HAP-1 (cell line): ENCODE measurements around the gene PML.

Source experiments
- DNase-seq, 2 experiments: peaks; one replicate each; pipeline ENCODE4 v3.0.0-alpha.2; 2016 to 2020; ENCODE audit warnings: low spot score in 2 of 2
- H3K27me3 ChIP-seq: fragments of 250-450 bp; sonication (Bioruptor Pico); 2 replicates; pipeline ENCODE4 v1.5.1; 2020; ENCODE audit warnings: low read depth, mild to moderate bottlenecking, moderate library complexity
- H3K36me3 ChIP-seq: fragments of 250-450 bp; sonication (Bioruptor Pico); replicated peaks from 2 replicates; pipeline ENCODE4 v1.5.1; 2020; ENCODE audit warnings: mild to moderate bottlenecking
- H3K4me1 ChIP-seq: fragments of 250-450 bp; sonication (Bioruptor Pico); 2 replicates; pipeline ENCODE4 v1.5.1; 2020; ENCODE audit warnings: mild to moderate bottlenecking
- H3K4me3 ChIP-seq: fragments of 250-450 bp; sonication (Bioruptor Pico); 2 replicates; pipeline ENCODE4 v1.5.1; 2020; ENCODE audit warnings: mild to moderate bottlenecking, moderate library complexity
- H3K9me3 ChIP-seq: fragments of 250-450 bp; sonication (Bioruptor Pico); 2 replicates; pipeline ENCODE4 v1.5.1; 2020; ENCODE audit warnings: mild to moderate bottlenecking, moderate library complexity
- in situ Hi-C: fragments of 300-500 bp; cut with MboI; formaldehyde crosslinking; loops from 3 replicates; pipeline ENCODE4 v1.14.3; 2020; ENCODE audit warnings: low sequenced_read_pairs, inconsistent platforms, mixed read lengths

PML gene

GRCh38 chr15:73994413-73994883, at the start of gene PML:
Gene PML, plus strand, starts transcription at chr15:73994716. Its CDS starts 97 bp downstream, at chr15:73994813.
- H3K9me3 ChIP-seq, result no peaks in the 10 kb centered on the region
- in situ Hi-C loops, result no loop called here
- H3K36me3 ChIP-seq, result peaks cover 10% of the 10 kb centered on the region
- DNase-seq, result peak; percentile 100
- H3K4me1 ChIP-seq, result peaks cover 24% of the 10 kb centered on the region
- H3K4me3 ChIP-seq, result peak within 1 kb of the TSS; percentile 67
- H3K27me3 ChIP-seq, result no peaks in the 10 kb centered on the region

GRCh38 chr15:73945130-73945508, 49.4 kb upstream of the PML start:
- Histone ChIP-seq H3K9me3 (no peaks in the 10 kb centered on the region), H3K36me3 (no peaks in the 10 kb centered on the region), H3K27me3 (no peaks in the 10 kb centered on the region), H3K4me3 (no peak overlapping the region), H3K4me1 (no peaks in the 10 kb centered on the region)
- no peak for DNase-seq
- in situ Hi-C loops, result loop anchor here (10.0 kb wide), 1 partner anchor 1640 kb away; no protein-coding TSS in a partner anchor

- in situ Hi-C loops, result loop anchor here (10.0 kb wide), 1 partner anchor 1641 kb away; no protein-coding TSS in a partner anchor
- H3K4me1 ChIP-seq, result no peaks in the 10 kb centered on the region
- DNase-seq, result no peak
Measured at GRCh38 chr15:73946046-73946721, 48.3 kb upstream of the PML start.

GRCh38 chr15:73946795-73947370, 47.6 kb upstream of the PML start:
- H3K27me3 ChIP-seq, result no peaks in the 10 kb centered on the region
- H3K4me3 ChIP-seq, result no peak overlapping the region
- no peaks in the 10 kb centered on the region for H3K9me3 ChIP-seq
- H3K36me3 ChIP-seq, result peaks cover 2% of the 10 kb centered on the region; the same call in 1 of the 2 replicates
- H3K4me1 ChIP-seq, result no peaks in the 10 kb centered on the region
- in situ Hi-C loops, result loop anchor here (10.0 kb wide), 1 partner anchor 1642 kb away; no protein-coding TSS in a partner anchor
- DNase-seq, result no peak

More at GRCh38 chr15:73946046-73946721, 48.3 kb upstream of the PML start:
- no peaks in the 10 kb centered on the region for H3K9me3 ChIP-seq
- no peak overlapping the region for H3K4me3 ChIP-seq
- no peaks in the 10 kb centered on the region for H3K27me3 ChIP-seq
- H3K36me3 ChIP-seq, result no peaks in the 10 kb centered on the region

GRCh38 chr15:73947651-73948050, 46.9 kb upstream of the PML start:
- in situ Hi-C loops, result loop anchor here (10.0 kb wide), 1 partner anchor 1643 kb away; no protein-coding TSS in a partner anchor
- Histone ChIP-seq H3K27me3 (no peaks in the 10 kb centered on the region), H3K9me3 (no peaks in the 10 kb centered on the region), H3K4me3 (no peak overlapping the region), H3K4me1 (no peaks in the 10 kb centered on the region), H3K36me3 (peaks cover 2% of the 10 kb centered on the region; the same call in 1 of the 2 replicates)
- DNase-seq, result no peak

GRCh38 chr15:73948396-73948795, 46.1 kb upstream of the PML start:
- in situ Hi-C loops, result loop anchor here (10.0 kb wide), 1 partner anchor 1644 kb away; no protein-coding TSS in a partner anchor
- no peak overlapping the region for H3K4me3 ChIP-seq
- H3K4me1 ChIP-seq, result no peaks in the 10 kb centered on the region
- H3K9me3 ChIP-seq, result no peaks in the 10 kb centered on the region
- peaks cover 2% of the 10 kb centered on the region; the same call in 1 of the 2 replicates for H3K36me3 ChIP-seq
- no peaks in the 10 kb centered on the region for H3K27me3 ChIP-seq
- DNase-seq, result no peak

GRCh38 chr15:73948982-73949381, 45.5 kb upstream of the PML start:
- H3K4me3 ChIP-seq, result no peak overlapping the region
- no peaks in the 10 kb centered on the region for H3K9me3 ChIP-seq
- no peak for DNase-seq
- in situ Hi-C loops, result loop anchor here (10.0 kb wide), 1 partner anchor 1644 kb away; no protein-coding TSS in a partner anchor
- H3K27me3 ChIP-seq, result no peaks in the 10 kb centered on the region
- peaks cover 2% of the 10 kb centered on the region; the same call in 1 of the 2 replicates for H3K36me3 ChIP-seq
- no peaks in the 10 kb centered on the region for H3K4me1 ChIP-seq

GRCh38 chr15:73949496-73949895, 45.0 kb upstream of the PML start:
- peaks cover 2% of the 10 kb centered on the region; the same call in 1 of the 2 replicates for H3K36me3 ChIP-seq
- no peaks in the 10 kb centered on the region for H3K27me3 ChIP-seq
- no peak overlapping the region for H3K4me3 ChIP-seq
- no peak for DNase-seq
- in situ Hi-C loops, result loop anchor here (10.0 kb wide), 1 partner anchor 1645 kb away; no protein-coding TSS in a partner anchor
- H3K4me1 ChIP-seq, result no peaks in the 10 kb centered on the region
- H3K9me3 ChIP-seq, result no peaks in the 10 kb centered on the region

GRCh38 chr15:73950479-73950830, 44.1 kb upstream of the PML start:
- DNase-seq, result no peak
- Histone ChIP-seq H3K36me3 (peaks cover 2% of the 10 kb centered on the region; the same call in 1 of the 2 replicates), H3K4me3 (no peak overlapping the region), H3K4me1 (no peaks in the 10 kb centered on the region), H3K9me3 (no peaks in the 10 kb centered on the region), H3K27me3 (no peaks in the 10 kb centered on the region)
- in situ Hi-C loops, result no loop called here

GRCh38 chr15:73950831-73951561, 43.5 kb upstream of the PML start:
- peak; percentile 97 to 99 for DNase-seq
- no peaks in the 10 kb centered on the region for H3K9me3 ChIP-seq
- peaks cover 2% of the 10 kb centered on the region; the same call in 1 of the 2 replicates for H3K36me3 ChIP-seq
- no peaks in the 10 kb centered on the region for H3K27me3 ChIP-seq
- in situ Hi-C loops, result no loop called here
- no peaks in the 10 kb centered on the region for H3K4me1 ChIP-seq
- no peak overlapping the region for H3K4me3 ChIP-seq

GRCh38 chr15:73951601-73952000, 42.9 kb upstream of the PML start:
- Histone ChIP-seq H3K4me1 (no peaks in the 10 kb centered on the region), H3K9me3 (no peaks in the 10 kb centered on the region), H3K36me3 (peaks cover 2% of the 10 kb centered on the region; the same call in 1 of the 2 replicates), H3K27me3 (no peaks in the 10 kb centered on the region; the same call in 1 of the 2 replicates), H3K4me3 (no peak overlapping the region)
- DNase-seq, result no peak
- in situ Hi-C loops, result no loop called here

GRCh38 chr15:73952171-73952912, 42.2 kb upstream of the PML start:
- H3K9me3 ChIP-seq, result no peaks in the 10 kb centered on the region
- H3K4me3 ChIP-seq, result no peak overlapping the region
- H3K36me3 ChIP-seq, result peaks cover 2% of the 10 kb centered on the region; the same call in 1 of the 2 replicates
- peaks cover 6% of the 10 kb centered on the region for H3K27me3 ChIP-seq
- in situ Hi-C loops, result no loop called here
- DNase-seq, result no peak
- H3K4me1 ChIP-seq, result no peaks in the 10 kb centered on the region
